Posterior vena cava (tissue), 2 donors: ENCODE results near the gene IGLL5. TPM values are rescaled to one million over a fixed set of nuclear protein-coding genes. Genes with fewer than 3 reads are reported as not detected.

Experiments
- DNase-seq: peaks from one replicate; pipeline ENCODE4 v3.0.0-alpha.2; 2020; ENCODE audit warnings: low spot score
- intact Hi-C, 2 donors: fragments of 100-400 bp; cut with DNase I; formaldehyde crosslinking; loops; one replicate each; pipeline versions ENCODE4 v1.14.1 to v1.14.2; 2022 to 2023
- long read RNA-seq, 2 donors: library from polyadenylated mRNA; unstranded; transcript quantifications; one replicate each; pipeline ENCODE4 v2.0.0, GENCODE V29; 2020 to 2021
- total RNA-seq, 2 donors: library from RNA; stranded (reverse); fragmentation: NEBNext Ultra II Directional; extraction: Animal tissue kit (Norgen Biotek cat#: 25700); gene quantifications; one replicate each; pipeline ENCODE4 v1.2.1, GENCODE V29; 2021
- donor health status: DM: yes; HTN: yes; CAD: no.
- donor health status: DM: yes; HTN: yes; CAD: no.

The IGLL5 gene
- 1 to 10 TPM in 1 of 2 donors, under 1 TPM in 1; 0.52 to 1.1 TPM for total RNA-seq
- long read RNA-seq, donor 1 = 0 reads
- long read RNA-seq, donor 2 = 0 reads

- no peak for DNase-seq
- intact Hi-C loops = no loop called here
These were observed at the start of gene IGLL5 for GRCh38 chr22:22887621-22888503. Gene IGLL5, plus strand, starts transcription at chr22:22887816. Its CDS starts 238 bp downstream, at chr22:22888054.

- intact Hi-C loops = no loop called here
- no peak for DNase-seq
These were observed 49.3 kb upstream of the IGLL5 start for GRCh38 chr22:22838148-22838786.

GRCh38 chr22:22839570-22840314, 47.9 kb upstream of the IGLL5 start:
- intact Hi-C loops = no loop called here
- DNase-seq = no peak

GRCh38 chr22:22840780-22841179, 46.8 kb upstream of the IGLL5 start:
- intact Hi-C loops = no loop called here
- no peak for DNase-seq

- intact Hi-C loops = no loop called here
These were observed 46.0 kb upstream of the IGLL5 start for GRCh38 chr22:22841598-22841997.

GRCh38 chr22:22842085-22842484, 45.5 kb upstream of the IGLL5 start:
- no peak for DNase-seq
- intact Hi-C loops = no loop called here

More at GRCh38 chr22:22841598-22841997, 46.0 kb upstream of the IGLL5 start:
- DNase-seq = no peak

GRCh38 chr22:22843848-22844247, 43.8 kb upstream of the IGLL5 start:
- intact Hi-C loops = no loop called here
- no peak for DNase-seq

- no peak for DNase-seq
- intact Hi-C loops = loop anchor here in 1 of 2 donors (5.0 kb wide), 1 partner anchor 285 kb away; no protein-coding TSS in a partner anchor
These were observed 40.4 kb upstream of the IGLL5 start for GRCh38 chr22:22847241-22847640.

GRCh38 chr22:22848364-22848866, 39.2 kb upstream of the IGLL5 start:
- no peak for DNase-seq

GRCh38 chr22:22849640-22850610, 37.7 kb upstream of the IGLL5 start:
- intact Hi-C loops = loop anchor here in 1 of 2 donors (5.0 to 10.0 kb wide), 2 partner anchors 105 to 282 kb away; no protein-coding TSS in a partner anchor

More at GRCh38 chr22:22848364-22848866, 39.2 kb upstream of the IGLL5 start:
- intact Hi-C loops = loop anchor here in 1 of 2 donors (5.0 kb wide), 1 partner anchor 284 kb away; no protein-coding TSS in a partner anchor

GRCh38 chr22:22851969-22852368, 35.6 kb upstream of the IGLL5 start:
- intact Hi-C loops = loop anchor here in 1 of 2 donors (10.0 kb wide), 1 partner anchor 103 kb away; no protein-coding TSS in a partner anchor
- DNase-seq = no peak

More at GRCh38 chr22:22849640-22850610, 37.7 kb upstream of the IGLL5 start:
- no peak for DNase-seq

GRCh38 chr22:22853713-22854112, 33.9 kb upstream of the IGLL5 start:
- intact Hi-C loops = loop anchor here in 1 of 2 donors (10.0 kb wide), 1 partner anchor 101 kb away; no protein-coding TSS in a partner anchor
- no peak for DNase-seq

- DNase-seq = no peak
- intact Hi-C loops = loop anchor here in 1 of 2 donors (10.0 kb wide), 1 partner anchor 100 kb away; no protein-coding TSS in a partner anchor
These were observed 33.1 kb upstream of the IGLL5 start for GRCh38 chr22:22854466-22854865.

- intact Hi-C loops = loop anchor here in 1 of 2 donors (10.0 kb wide), 1 partner anchor 100 kb away; no protein-coding TSS in a partner anchor
- DNase-seq = no peak
These were observed 32.5 kb upstream of the IGLL5 start for GRCh38 chr22:22855085-22855484.

- intact Hi-C loops = loop anchor here in 1 of 2 donors (10.0 kb wide), 1 partner anchor 99 kb away; no protein-coding TSS in a partner anchor
- no peak for DNase-seq
These were observed 31.9 kb upstream of the IGLL5 start for GRCh38 chr22:22855617-22856308.

- intact Hi-C loops = loop anchor here in 1 of 2 donors (10.0 kb wide), 1 partner anchor 98 kb away; no protein-coding TSS in a partner anchor
- DNase-seq = no peak
These were observed 31.3 kb upstream of the IGLL5 start for GRCh38 chr22:22856364-22856763.
